ENCODE measurements around the gene PKN2.

DNA sequence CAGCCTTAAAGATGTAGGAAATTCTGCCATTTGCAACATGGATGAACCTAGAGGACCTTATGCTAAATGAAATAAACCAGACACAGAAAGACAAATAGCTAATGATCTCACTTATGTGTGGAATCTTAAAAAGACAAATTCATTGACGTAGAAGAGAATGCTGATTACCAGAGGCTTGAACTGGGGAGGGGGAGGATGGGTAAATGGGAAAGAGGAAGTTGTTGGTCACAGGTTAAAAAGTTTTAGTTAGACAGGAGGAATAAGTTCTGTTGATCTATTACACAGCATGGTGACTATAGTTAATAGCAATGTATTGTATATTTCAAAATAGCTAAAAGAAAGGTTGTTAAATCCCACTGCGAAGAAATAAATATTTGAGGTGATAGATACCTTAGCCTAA lies 62.8 kb downstream of the PKN2 start:
- TF ChIP-seq POLR2A (IDR thresholded peaks at IDR 0.05), result no peak
- TF ChIP-seq, protein P1, sequence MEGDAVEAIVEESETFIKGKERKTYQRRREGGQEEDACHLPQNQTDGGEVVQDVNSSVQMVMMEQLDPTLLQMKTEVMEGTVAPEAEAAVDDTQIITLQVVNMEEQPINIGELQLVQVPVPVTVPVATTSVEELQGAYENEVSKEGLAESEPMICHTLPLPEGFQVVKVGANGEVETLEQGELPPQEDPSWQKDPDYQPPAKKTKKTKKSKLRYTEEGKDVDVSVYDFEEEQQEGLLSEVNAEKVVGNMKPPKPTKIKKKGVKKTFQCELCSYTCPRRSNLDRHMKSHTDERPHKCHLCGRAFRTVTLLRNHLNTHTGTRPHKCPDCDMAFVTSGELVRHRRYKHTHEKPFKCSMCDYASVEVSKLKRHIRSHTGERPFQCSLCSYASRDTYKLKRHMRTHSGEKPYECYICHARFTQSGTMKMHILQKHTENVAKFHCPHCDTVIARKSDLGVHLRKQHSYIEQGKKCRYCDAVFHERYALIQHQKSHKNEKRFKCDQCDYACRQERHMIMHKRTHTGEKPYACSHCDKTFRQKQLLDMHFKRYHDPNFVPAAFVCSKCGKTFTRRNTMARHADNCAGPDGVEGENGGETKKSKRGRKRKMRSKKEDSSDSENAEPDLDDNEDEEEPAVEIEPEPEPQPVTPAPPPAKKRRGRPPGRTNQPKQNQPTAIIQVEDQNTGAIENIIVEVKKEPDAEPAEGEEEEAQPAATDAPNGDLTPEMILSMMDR (IDR thresholded peaks at IDR 0.05 in 4 of 5, conservative IDR thresholded peaks at IDR 0.05 in 1 of 5), result no peak

Measured in gastrocnemius medialis (tissue), 4 donors.